ENCODE results near the gene CARMIL3.

The CARMIL3 gene

DNA sequence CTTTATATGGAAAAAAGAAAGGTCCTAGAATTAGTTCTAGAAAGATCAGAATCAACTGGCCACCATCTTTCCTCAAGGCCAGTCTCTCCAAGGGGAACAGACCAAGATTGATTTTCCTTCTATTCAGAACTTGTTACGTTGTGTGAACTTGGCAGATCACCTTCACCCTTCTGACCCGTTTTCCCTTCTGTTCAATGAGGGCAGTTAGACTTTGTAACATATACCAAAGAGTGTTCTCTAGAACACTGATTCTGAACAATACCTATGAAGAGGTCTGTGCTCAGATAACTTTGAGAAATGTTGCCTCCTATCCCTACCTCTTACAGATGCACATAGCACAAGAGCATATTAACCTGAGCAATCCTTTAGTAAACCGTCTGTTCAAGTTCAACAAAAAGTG lies 31.7 kb downstream of the CARMIL3 start:
- WGBS = 83% methylated on average over 3 of the region's 3 CpGs

DNA sequence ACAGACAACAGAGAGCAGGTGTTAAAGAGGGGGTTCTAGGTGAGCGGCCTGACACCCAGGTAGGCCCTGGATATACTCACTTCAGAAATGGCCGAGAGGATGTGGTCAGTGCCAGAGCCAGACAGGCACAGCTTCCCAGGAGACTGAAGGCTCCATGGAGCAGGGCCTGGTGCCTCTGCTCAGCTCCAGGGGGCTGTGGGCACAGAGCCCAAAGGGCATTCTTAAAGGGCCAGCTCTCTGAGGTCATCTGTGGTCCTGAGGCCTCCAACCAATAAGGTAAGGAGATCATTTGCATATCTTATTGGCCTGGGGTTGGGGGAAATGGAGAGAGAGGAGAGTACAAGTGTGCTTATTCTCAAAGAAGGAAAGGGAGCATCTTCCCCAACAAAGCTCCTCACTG lies 32.6 kb downstream of the CARMIL3 start:
- H3K4me3 ChIP-seq (ENCODE audit: insufficient read depth in 1 of 2, low read depth in 1 of 2, low read length in 2 of 2) = no peak overlapping the region
- no peak overlapping the region for H2BK15ac ChIP-seq (ENCODE audit: low read depth, poor library complexity, severe bottlenecking)
- H2BK5ac ChIP-seq (ENCODE audit: low read depth, low read length, poor library complexity, severe bottlenecking) = no peak overlapping the region
- H3K4me2 ChIP-seq (ENCODE audit: low read length, poor library complexity, severe bottlenecking) = no peak overlapping the region
- no peak overlapping the region for H3K4ac ChIP-seq (ENCODE audit: low read depth in 1 of 2, low read length in 2 of 2)
- no peak overlapping the region for H2AK5ac ChIP-seq (ENCODE audit: low read length, severe bottlenecking)
- no peak overlapping the region for H4K91ac ChIP-seq (ENCODE audit: low read length)
- H3K9ac ChIP-seq (ENCODE audit: low read length) = no peak overlapping the region
- peaks cover 2% of the 10 kb centered on the region for H3K79me1 ChIP-seq (replicated peaks; ENCODE audit: low read length, poor library complexity, severe bottlenecking)
- H2AFZ ChIP-seq (ENCODE audit: low read depth, low read length) = no peak overlapping the region
- H3K36me3 ChIP-seq (ENCODE audit: control insufficient read depth in 1 of 2, insufficient read depth in 2 of 2, low read depth in 1 of 2, low read length in 2 of 2) = no peaks in the 10 kb centered on the region
- H3K4me1 ChIP-seq (ENCODE audit: control insufficient read depth, insufficient read depth, low read depth, low read length) = peaks cover 10% of the 10 kb centered on the region
- no peak overlapping the region for H3K27ac ChIP-seq (ENCODE audit: low read length, poor library complexity, severe bottlenecking)
- WGBS = 93% methylated on average over 2 of the region's 2 CpGs
- no peak overlapping the region for H3K23ac ChIP-seq (ENCODE audit: low read length in 2 of 2)
- no peak overlapping the region for H4K8ac ChIP-seq (ENCODE audit: low read length)
- no peak overlapping the region for H2BK120ac ChIP-seq (ENCODE audit: low read depth, low read length)
- H3K27me3 ChIP-seq (ENCODE audit: control insufficient read depth in 1 of 2, insufficient read depth in 1 of 2, low read length in 2 of 2) = peaks cover 63 to 67% of the 10 kb centered on the region in 2 experiments
- DNase-seq = no peak
- no peak overlapping the region for H3K14ac ChIP-seq (ENCODE audit: low read length in 2 of 2)
- no peaks in the 10 kb centered on the region for H3K9me3 ChIP-seq (ENCODE audit: control insufficient read depth, low read length)
- no peak overlapping the region for H3K18ac ChIP-seq (ENCODE audit: low read depth in 1 of 2, low read length in 2 of 2)
- no peak overlapping the region for H2BK12ac ChIP-seq (ENCODE audit: low read length in 2 of 2)

More for the DNA sequence above, 31.7 kb downstream of the CARMIL3 start:
- Histone ChIP-seq H3K4me2 (ENCODE audit: low read length, poor library complexity, severe bottlenecking) (no peak overlapping the region), H2BK12ac (ENCODE audit: low read length in 2 of 2) (no peak overlapping the region), H3K18ac (ENCODE audit: low read depth in 1 of 2, low read length in 2 of 2) (no peak overlapping the region), H3K9ac (ENCODE audit: low read length) (no peak overlapping the region), H2AK5ac (ENCODE audit: low read length, severe bottlenecking) (no peak overlapping the region), H2BK5ac (ENCODE audit: low read depth, low read length, poor library complexity, severe bottlenecking) (no peak overlapping the region), H3K4ac (ENCODE audit: low read depth in 1 of 2, low read length in 2 of 2) (no peak overlapping the region), H3K23ac (ENCODE audit: low read length in 2 of 2) (no peak overlapping the region), H3K36me3 (ENCODE audit: control insufficient read depth in 1 of 2, insufficient read depth in 2 of 2, low read depth in 1 of 2, low read length in 2 of 2) (no peaks in the 10 kb centered on the region), H4K8ac (ENCODE audit: low read length) (no peak overlapping the region), H3K79me1 (replicated peaks; ENCODE audit: low read length, poor library complexity, severe bottlenecking) (peaks cover 2% of the 10 kb centered on the region), H4K91ac (ENCODE audit: low read length) (no peak overlapping the region), H3K27me3 (ENCODE audit: control insufficient read depth in 1 of 2, insufficient read depth in 1 of 2, low read length in 2 of 2) (peaks cover 73 to 77% of the 10 kb centered on the region in 2 experiments), H3K14ac (ENCODE audit: low read length in 2 of 2) (no peak overlapping the region), H3K4me3 (ENCODE audit: insufficient read depth in 1 of 2, low read depth in 1 of 2, low read length in 2 of 2) (no peak overlapping the region), H3K27ac (ENCODE audit: low read length, poor library complexity, severe bottlenecking) (no peak overlapping the region), H3K4me1 (ENCODE audit: control insufficient read depth, insufficient read depth, low read depth, low read length) (peaks cover 10% of the 10 kb centered on the region), H2AFZ (ENCODE audit: low read depth, low read length) (no peak overlapping the region), H2BK120ac (ENCODE audit: low read depth, low read length) (no peak overlapping the region), H2BK15ac (ENCODE audit: low read depth, poor library complexity, severe bottlenecking) (no peak overlapping the region), H3K9me3 (ENCODE audit: control insufficient read depth, low read length) (no peaks in the 10 kb centered on the region)
- no peak for DNase-seq

DNA sequence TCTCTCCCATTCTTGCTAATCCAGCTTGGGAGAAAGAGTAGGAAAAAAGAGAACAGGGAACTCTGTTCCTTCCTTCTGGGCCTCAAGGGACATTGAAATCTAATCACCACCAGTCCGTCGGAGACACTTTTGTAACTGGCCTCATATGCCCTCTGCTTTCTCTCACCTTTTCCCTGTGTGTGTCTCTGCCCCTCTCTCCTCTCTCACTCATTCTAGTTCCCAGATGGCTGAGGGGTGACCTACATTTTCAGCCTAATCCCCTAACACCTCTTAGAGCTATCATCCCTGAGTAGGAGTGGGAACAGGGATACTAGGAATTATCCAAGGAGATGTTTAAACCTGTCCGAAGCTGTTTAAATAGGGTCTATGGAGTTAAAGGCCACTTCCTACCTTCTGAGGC lies 33.4 kb downstream of the CARMIL3 start:
- Histone ChIP-seq H2BK12ac (ENCODE audit: low read length in 2 of 2) (no peak overlapping the region), H4K91ac (ENCODE audit: low read length) (no peak overlapping the region), H2BK15ac (ENCODE audit: low read depth, poor library complexity, severe bottlenecking) (no peak overlapping the region), H3K36me3 (ENCODE audit: control insufficient read depth in 1 of 2, insufficient read depth in 2 of 2, low read depth in 1 of 2, low read length in 2 of 2) (no peaks in the 10 kb centered on the region), H3K18ac (ENCODE audit: low read depth in 1 of 2, low read length in 2 of 2) (no peak overlapping the region), H3K27me3 (ENCODE audit: control insufficient read depth in 1 of 2, insufficient read depth in 1 of 2, low read length in 2 of 2) (peaks cover 55 to 59% of the 10 kb centered on the region in 2 experiments), H3K4me3 (ENCODE audit: insufficient read depth in 1 of 2, low read depth in 1 of 2, low read length in 2 of 2) (no peak overlapping the region), H3K79me1 (replicated peaks; ENCODE audit: low read length, poor library complexity, severe bottlenecking) (peaks cover 2% of the 10 kb centered on the region), H3K9ac (ENCODE audit: low read length) (no peak overlapping the region), H2BK120ac (ENCODE audit: low read depth, low read length) (no peak overlapping the region), H2AK5ac (ENCODE audit: low read length, severe bottlenecking) (no peak overlapping the region), H3K4me2 (ENCODE audit: low read length, poor library complexity, severe bottlenecking) (no peak overlapping the region), H4K8ac (ENCODE audit: low read length) (no peak overlapping the region), H2AFZ (ENCODE audit: low read depth, low read length) (no peak overlapping the region), H3K4ac (ENCODE audit: low read depth in 1 of 2, low read length in 2 of 2) (no peak overlapping the region), H3K14ac (ENCODE audit: low read length in 2 of 2) (no peak overlapping the region), H3K23ac (ENCODE audit: low read length in 2 of 2) (no peak overlapping the region), H2BK5ac (ENCODE audit: low read depth, low read length, poor library complexity, severe bottlenecking) (no peak overlapping the region), H3K27ac (ENCODE audit: low read length, poor library complexity, severe bottlenecking) (no peak overlapping the region), H3K4me1 (ENCODE audit: control insufficient read depth, insufficient read depth, low read depth, low read length) (peaks cover 10% of the 10 kb centered on the region), H3K9me3 (ENCODE audit: control insufficient read depth, low read length) (no peaks in the 10 kb centered on the region)
- WGBS = 95% methylated on average over 3 of the region's 3 CpGs
- no peak for DNase-seq

DNA sequence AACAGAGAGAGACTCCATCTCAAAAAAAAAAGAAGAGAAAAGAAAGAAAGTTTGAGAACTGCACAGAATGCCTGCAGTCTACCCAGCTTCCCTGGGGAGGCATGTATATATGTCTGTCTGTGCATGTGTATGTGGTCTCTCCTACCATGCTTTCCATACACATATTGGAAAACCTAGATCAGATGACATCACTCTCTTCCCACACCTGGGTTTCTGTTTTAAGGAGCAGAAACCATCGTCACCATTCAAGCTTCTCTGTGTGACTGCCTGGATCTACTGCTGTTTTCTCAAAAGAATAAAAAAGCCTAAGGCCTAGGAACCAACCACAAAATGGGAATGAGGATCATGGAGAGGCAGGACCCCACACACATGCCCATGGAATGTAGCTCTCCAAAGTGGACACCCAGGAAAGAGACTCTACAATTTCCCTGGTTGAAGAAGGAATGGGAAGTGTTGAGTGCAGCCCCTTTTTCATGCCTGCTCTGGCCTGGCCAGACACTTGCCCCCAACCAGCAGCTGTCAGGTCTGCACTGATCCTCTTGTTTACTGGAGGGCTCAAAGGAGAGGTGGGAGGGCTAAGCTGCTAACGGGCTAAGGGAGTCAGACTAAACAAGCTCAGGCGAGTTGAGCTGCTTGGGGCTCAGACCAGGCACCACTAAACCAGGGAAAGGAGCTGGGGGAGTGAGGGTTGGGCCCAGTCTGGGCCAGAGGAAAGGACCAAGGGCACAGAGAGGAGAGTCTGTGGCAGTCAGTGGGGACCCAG lies 34.6 kb downstream of the CARMIL3 start:
- H2AK5ac ChIP-seq (ENCODE audit: low read length, severe bottlenecking) = no peak overlapping the region
- H4K91ac ChIP-seq (ENCODE audit: low read length) = no peak overlapping the region
- H2BK15ac ChIP-seq (ENCODE audit: low read depth, poor library complexity, severe bottlenecking) = no peak overlapping the region
- no peak overlapping the region for H2BK120ac ChIP-seq (ENCODE audit: low read depth, low read length)
- WGBS = 57% methylated on average over 3 of the region's 3 CpGs
- H3K4me3 ChIP-seq (ENCODE audit: insufficient read depth in 1 of 2, low read depth in 1 of 2, low read length in 2 of 2) = no peak overlapping the region
- H3K36me3 ChIP-seq (ENCODE audit: control insufficient read depth in 1 of 2, insufficient read depth in 2 of 2, low read depth in 1 of 2, low read length in 2 of 2) = no peaks in the 10 kb centered on the region
- peaks cover 5% of the 10 kb centered on the region for H3K4me1 ChIP-seq (ENCODE audit: control insufficient read depth, insufficient read depth, low read depth, low read length)
- no peak overlapping the region for H2BK5ac ChIP-seq (ENCODE audit: low read depth, low read length, poor library complexity, severe bottlenecking)
- H4K8ac ChIP-seq (ENCODE audit: low read length) = no peak overlapping the region
- H3K27ac ChIP-seq (ENCODE audit: low read length, poor library complexity, severe bottlenecking) = no peak overlapping the region
- no peak overlapping the region for H3K9ac ChIP-seq (ENCODE audit: low read length)
- no peak overlapping the region for H2BK12ac ChIP-seq (ENCODE audit: low read length in 2 of 2)
- H3K79me1 ChIP-seq (replicated peaks; ENCODE audit: low read length, poor library complexity, severe bottlenecking) = no peaks in the 10 kb centered on the region
- H3K23ac ChIP-seq (ENCODE audit: low read length in 2 of 2) = no peak overlapping the region
- no peak overlapping the region for H2AFZ ChIP-seq (ENCODE audit: low read depth, low read length)
- no peak overlapping the region for H3K4me2 ChIP-seq (ENCODE audit: low read length, poor library complexity, severe bottlenecking)
- H3K9me3 ChIP-seq (ENCODE audit: control insufficient read depth, low read length) = no peaks in the 10 kb centered on the region
- no peak overlapping the region for H3K18ac ChIP-seq (ENCODE audit: low read depth in 1 of 2, low read length in 2 of 2)
- H3K4ac ChIP-seq (ENCODE audit: low read depth in 1 of 2, low read length in 2 of 2) = no peak overlapping the region
- H3K27me3 ChIP-seq (ENCODE audit: control insufficient read depth in 1 of 2, insufficient read depth in 1 of 2, low read length in 2 of 2) = peaks cover 46 to 50% of the 10 kb centered on the region in 2 experiments
- DNase-seq = no peak
- H3K14ac ChIP-seq (ENCODE audit: low read length in 2 of 2) = no peak overlapping the region

Data from mesenchymal stem cell (in vitro differentiated cells and primary cell).